DMS153 treated with DMSO at 0.1 percent for 48 hours (cell line): ENCODE data around the gene MID1.

ENCODE experiments used
- DNase-seq: peaks from one replicate; lab custom pipeline; 2025; ENCODE audit not compliant: unreplicated experiment; lab: John Stamatoyannopoulos, UW

The MID1 gene

GRCh38 chrX:10496345-10496965, 123.9 kb downstream of the MID1 start:
- DNase-seq, result no peak

- no peak for DNase-seq
Measured at GRCh38 chrX:10495677-10496076, 124.7 kb downstream of the MID1 start.

GRCh38 chrX:10492250-10492649, 128.1 kb downstream of the MID1 start:
- DNase-seq, result no peak

GRCh38 chrX:10486373-10486772, 134.0 kb downstream of the MID1 start:
- DNase-seq, result no peak

GRCh38 chrX:10485326-10485725, 135.1 kb downstream of the MID1 start:
- no peak for DNase-seq

- no peak for DNase-seq
Measured at GRCh38 chrX:10484683-10485247, 135.6 kb downstream of the MID1 start.

- no peak for DNase-seq
Measured at GRCh38 chrX:10483191-10483831, 137.1 kb downstream of the MID1 start.

- no peak for DNase-seq
Measured at GRCh38 chrX:10482708-10483107, 137.7 kb downstream of the MID1 start.

GRCh38 chrX:10482261-10482660, 138.1 kb downstream of the MID1 start:
- DNase-seq, result no peak

- no peak for DNase-seq
Measured at GRCh38 chrX:10480861-10481260, 139.5 kb downstream of the MID1 start.

GRCh38 chrX:10479508-10479907, 140.9 kb downstream of the MID1 start:
- DNase-seq, result no peak

GRCh38 chrX:10477525-10477924, 142.9 kb downstream of the MID1 start:
- no peak for DNase-seq

GRCh38 chrX:10474913-10475568, 145.3 kb downstream of the MID1 start:
- DNase-seq, result no peak

- DNase-seq, result no peak
Measured at GRCh38 chrX:10474510-10474909, 145.9 kb downstream of the MID1 start.

GRCh38 chrX:10471418-10471817, 149.0 kb downstream of the MID1 start:
- DNase-seq, result no peak

GRCh38 chrX:10470009-10470408, 150.4 kb downstream of the MID1 start:
- DNase-seq, result no peak

GRCh38 chrX:10467793-10468192, 152.6 kb downstream of the MID1 start:
- no peak for DNase-seq

GRCh38 chrX:10465254-10465653, 155.1 kb downstream of the MID1 start:
- no peak for DNase-seq

- no peak for DNase-seq
Measured at GRCh38 chrX:10457092-10457491, 163.3 kb downstream of the MID1 start.

- no peak for DNase-seq
Measured at GRCh38 chrX:10453945-10454344, 166.4 kb downstream of the MID1 start.

GRCh38 chrX:10450959-10451355, 169.4 kb downstream of the MID1 start:
- DNase-seq, result no peak
